HG03575 (cell line): ENCODE results near the gene USP8.

ENCODE experiments used
- ATAC-seq: cut with Tn5 transposase; IDR thresholded peaks from one replicate; pipeline ENCODE4 v1.9.1; 2021; ENCODE audit not compliant: unreplicated experiment, insufficient number of reproducible peaks, low FRiP score; ENCODE audit errors: extremely low read depth

Gene USP8

GRCh38 chr15:50519740-50520425 lies 95.7 kb downstream of the USP8 start:
- ATAC-seq: no peak

GRCh38 chr15:50523851-50524251 lies 99.6 kb downstream of the USP8 start:
- no peak for ATAC-seq

GRCh38 chr15:50531163-50531562 lies 107.0 kb downstream of the USP8 start:
- no peak for ATAC-seq

GRCh38 chr15:50531766-50532165 lies 107.6 kb downstream of the USP8 start:
- no peak for ATAC-seq

GRCh38 chr15:50542887-50543210 lies 118.6 kb downstream of the USP8 start:
- ATAC-seq: no peak

GRCh38 chr15:50543556-50543955 lies 119.4 kb downstream of the USP8 start:
- ATAC-seq: no peak

- ATAC-seq: no peak
These were observed 120.2 kb downstream of the USP8 start for GRCh38 chr15:50544368-50544767.

GRCh38 chr15:50546566-50546965 lies 122.4 kb downstream of the USP8 start, which contains the start of gene USP50:
USP50 (minus strand) TSS chr15:50546666; CDS start chr15:50546525, 141 bp downstream.
- ATAC-seq: no peak

GRCh38 chr15:50549326-50549725 lies 125.1 kb downstream of the USP8 start:
- ATAC-seq: no peak

GRCh38 chr15:50552238-50552637 lies 128.0 kb downstream of the USP8 start:
- ATAC-seq: no peak

GRCh38 chr15:50556642-50557371 lies 132.6 kb downstream of the USP8 start:
- no peak for ATAC-seq

- ATAC-seq: no peak
These were observed 133.8 kb downstream of the USP8 start for GRCh38 chr15:50558012-50558411.

- no peak for ATAC-seq
These were observed 138.8 kb downstream of the USP8 start for GRCh38 chr15:50562735-50563640.

- ATAC-seq: no peak
These were observed 139.6 kb downstream of the USP8 start for GRCh38 chr15:50563756-50564155.
